Bone marrow (tissue), 2 donors: ENCODE data around the gene PSMD2.
A peak's percentile ranks its signal among the peaks of the same experiment; 100 is the strongest.

Experiments
- DNase-seq, 2 donors: peaks; one replicate each; lab custom pipeline; 2025; lab: John Stamatoyannopoulos, UW

The PSMD2 gene

DNA sequence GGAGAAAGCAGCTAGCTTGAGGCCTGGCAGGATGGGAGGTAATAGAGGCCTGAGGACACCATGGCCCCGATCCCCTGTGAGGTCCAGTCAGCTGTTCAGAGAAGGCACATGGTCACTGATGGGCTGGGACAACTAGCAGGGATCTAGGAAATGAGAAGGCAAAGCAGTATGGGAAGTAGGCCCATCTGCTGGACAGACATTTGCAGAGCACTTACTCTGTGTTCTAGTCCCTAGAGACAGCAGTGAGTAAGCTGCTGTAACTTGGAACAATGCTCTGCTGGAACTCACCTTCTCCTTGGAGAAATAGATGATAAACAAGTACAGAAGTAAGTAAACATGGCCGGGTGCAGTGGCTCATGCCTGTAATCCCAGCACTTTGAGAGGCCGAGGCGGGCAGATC lies 16.1 kb upstream of the PSMD2 start:
- DNase-seq = no peak

GRCh38 chr3:184283681-184284080 lies 15.4 kb upstream of the PSMD2 start:
- DNase-seq = no peak

- peak in 1 of 2 donors; percentile 17 for DNase-seq
These were observed 14.3 kb upstream of the PSMD2 start for GRCh38 chr3:184284696-184285095.

DNA sequence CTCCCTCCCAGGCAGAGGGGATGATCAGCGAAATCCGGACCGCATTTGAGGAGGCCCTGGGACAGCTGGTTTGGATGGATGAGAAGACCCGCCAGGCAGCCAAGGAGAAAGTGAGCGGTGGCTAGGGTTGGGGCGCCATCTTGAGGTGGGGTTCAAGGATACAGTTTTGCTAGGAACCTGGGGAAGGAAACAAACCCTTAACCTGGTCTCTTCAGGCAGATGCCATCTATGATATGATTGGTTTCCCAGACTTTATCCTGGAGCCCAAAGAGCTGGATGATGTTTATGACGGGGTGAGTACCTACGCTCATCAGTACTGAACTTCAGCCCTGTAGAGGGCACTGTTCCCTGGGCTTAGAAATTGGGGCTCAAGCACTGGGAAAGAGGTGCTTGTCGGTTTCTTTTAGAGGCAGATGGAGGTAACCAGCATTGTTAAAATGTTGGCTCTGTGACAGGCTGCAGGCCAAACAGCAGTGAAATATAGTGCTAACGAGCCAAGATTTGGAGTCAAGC lies 9.6 kb upstream of the PSMD2 start:
- DNase-seq = peak; percentile 18 to 49

DNA sequence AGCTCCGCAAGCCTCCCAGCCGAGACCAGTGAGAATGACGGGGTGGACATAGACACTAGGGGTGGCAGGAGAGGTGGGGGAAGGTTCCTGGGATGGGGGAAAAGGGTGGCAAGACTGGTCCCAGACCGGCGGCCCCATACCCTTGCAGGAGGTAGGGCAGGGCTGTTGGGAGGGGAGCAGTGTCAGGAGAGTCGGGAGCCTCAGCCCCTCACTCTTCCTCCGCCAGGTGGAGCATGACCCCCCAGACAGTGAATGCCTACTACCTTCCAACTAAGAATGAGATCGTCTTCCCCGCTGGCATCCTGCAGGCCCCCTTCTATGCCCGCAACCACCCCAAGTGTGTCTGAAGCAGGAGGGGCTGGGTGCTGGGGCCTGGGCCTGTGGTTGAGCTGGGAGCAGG lies 8.7 kb upstream of the PSMD2 start:
- DNase-seq = no peak

DNA sequence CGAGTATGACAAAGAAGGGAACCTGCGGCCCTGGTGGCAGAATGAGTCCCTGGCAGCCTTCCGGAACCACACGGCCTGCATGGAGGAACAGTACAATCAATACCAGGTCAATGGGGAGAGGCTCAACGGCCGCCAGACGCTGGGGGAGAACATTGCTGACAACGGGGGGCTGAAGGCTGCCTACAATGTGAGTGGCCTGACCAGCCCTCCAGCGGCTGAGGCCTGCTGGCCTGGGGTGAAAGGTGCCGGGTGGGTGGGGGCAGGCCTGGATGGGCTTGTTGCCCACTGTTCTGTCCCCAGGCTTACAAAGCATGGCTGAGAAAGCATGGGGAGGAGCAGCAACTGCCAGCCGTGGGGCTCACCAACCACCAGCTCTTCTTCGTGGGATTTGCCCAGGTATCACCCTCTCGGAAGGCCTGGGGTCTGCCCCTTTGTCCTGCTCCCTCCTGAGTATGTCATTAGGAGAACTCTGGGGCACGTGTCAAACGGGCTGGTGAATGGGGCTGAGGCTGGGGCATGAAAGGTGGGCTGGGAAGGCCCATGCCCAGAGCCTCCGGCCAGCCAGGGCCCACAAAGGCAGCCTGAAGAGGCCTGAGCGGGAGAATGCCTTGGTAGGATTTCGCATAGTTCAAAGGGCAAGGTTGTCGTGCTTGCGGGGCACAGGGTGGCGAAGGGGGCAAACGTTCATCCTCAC lies 7.8 kb upstream of the PSMD2 start:
- no peak for DNase-seq

DNA sequence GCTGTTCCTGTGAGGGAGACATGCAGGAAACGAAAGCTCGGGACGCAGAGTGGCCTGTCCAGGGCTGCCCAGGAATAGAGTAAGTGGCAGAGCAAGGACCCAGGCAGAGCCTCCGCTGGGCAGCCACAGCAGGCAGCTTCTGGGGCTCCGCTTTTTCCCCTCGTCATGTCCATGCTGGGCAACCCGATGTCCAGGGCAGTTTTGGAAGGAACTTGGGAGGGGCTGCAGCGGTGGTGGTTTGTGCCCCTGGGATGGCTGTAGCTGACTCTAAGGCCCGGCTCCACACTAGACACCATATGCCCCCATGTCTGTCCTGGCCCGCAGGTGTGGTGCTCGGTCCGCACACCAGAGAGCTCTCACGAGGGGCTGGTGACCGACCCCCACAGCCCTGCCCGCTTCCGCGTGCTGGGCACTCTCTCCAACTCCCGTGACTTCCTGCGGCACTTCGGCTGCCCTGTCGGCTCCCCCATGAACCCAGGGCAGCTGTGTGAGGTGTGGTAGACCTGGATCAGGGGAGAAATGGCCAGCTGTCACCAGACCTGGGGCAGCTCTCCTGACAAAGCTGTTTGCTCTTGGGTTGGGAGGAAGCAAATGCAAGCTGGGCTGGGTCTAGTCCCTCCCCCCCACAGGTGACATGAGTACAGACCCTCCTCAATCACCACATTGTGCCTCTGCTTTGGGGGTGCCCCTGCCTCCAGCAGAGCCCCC lies 7.1 kb upstream of the PSMD2 start:
- no peak for DNase-seq

DNA sequence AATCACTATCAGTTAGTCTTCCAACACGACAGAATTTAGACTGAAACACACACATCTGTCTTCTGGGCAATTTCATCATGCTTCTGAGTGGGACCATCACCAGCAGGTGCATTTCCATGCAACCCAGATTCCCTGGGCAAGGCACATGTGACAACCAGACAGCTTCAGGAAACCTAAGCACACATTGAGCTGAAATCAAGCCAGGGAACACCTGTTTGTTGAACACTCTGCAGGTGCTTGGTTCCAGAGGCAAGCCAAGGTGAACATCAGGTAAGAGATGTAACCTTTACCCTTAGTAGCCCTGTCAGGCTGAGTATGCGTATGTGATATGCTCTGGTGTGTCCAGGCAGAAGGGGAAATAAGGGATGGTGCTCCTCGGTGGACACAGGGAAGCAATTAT lies 3.3 kb upstream of the PSMD2 start:
- DNase-seq = no peak

GRCh38 chr3:184296616-184297015 lies 2.4 kb upstream of the PSMD2 start:
- DNase-seq = no peak

- no peak for DNase-seq
These were observed 692 bp downstream of the PSMD2 start for GRCh38 chr3:184299488-184300377.

DNA sequence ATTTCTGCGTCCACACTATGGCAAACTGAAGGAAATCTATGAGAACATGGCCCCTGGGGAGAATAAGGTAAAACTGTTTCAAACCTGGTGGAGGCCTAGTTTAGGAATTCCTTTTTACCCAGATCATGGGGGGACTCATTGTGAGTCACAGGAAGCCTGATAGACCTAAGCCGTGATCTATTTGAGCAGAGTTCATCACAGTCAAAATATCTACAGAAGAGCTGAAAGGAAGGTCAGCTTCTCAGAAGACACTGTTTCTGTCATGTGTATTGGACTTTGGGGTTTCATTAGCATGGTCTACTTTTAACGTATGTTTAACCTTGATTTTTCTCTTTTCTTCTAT lies 1.3 kb downstream of the PSMD2 start:
- no peak for DNase-seq

DNA sequence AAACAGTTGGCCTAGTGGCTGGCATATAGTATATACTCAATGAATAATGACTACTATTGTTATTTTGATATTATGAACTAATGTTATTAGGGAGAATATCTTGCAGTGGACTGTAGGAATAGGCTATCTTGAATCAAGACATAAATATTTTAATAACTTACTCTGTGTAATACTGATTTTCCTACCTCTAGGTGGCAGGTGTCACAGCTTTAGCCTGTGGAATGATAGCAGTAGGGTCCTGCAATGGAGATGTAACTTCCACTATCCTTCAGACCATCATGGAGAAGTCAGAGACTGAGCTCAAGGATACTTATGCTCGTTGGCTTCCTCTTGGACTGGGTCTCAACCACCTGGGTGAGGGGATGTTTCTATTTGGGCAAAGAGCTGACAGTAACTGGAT lies 6.5 kb downstream of the PSMD2 start:
- DNase-seq = no peak

- no peak for DNase-seq
These were observed 7.4 kb downstream of the PSMD2 start for GRCh38 chr3:184306341-184306972.

GRCh38 chr3:184307915-184308314 lies 8.9 kb downstream of the PSMD2 start:
- DNase-seq = no peak

- DNase-seq = no peak
These were observed 9.7 kb downstream of the PSMD2 start for GRCh38 chr3:184308744-184309143.

- no peak for DNase-seq
These were observed 12.6 kb downstream of the PSMD2 start for GRCh38 chr3:184311633-184312032.

- peak; percentile 68 to 86 for DNase-seq
These were observed 15.3 kb downstream of the PSMD2 start, which contains the start of gene EIF4G1 for GRCh38 chr3:184314363-184314699. Gene EIF4G1 (plus strand): TSS chr3:184314606. CDS start chr3:184315797, 1,191 bp downstream.

DNA sequence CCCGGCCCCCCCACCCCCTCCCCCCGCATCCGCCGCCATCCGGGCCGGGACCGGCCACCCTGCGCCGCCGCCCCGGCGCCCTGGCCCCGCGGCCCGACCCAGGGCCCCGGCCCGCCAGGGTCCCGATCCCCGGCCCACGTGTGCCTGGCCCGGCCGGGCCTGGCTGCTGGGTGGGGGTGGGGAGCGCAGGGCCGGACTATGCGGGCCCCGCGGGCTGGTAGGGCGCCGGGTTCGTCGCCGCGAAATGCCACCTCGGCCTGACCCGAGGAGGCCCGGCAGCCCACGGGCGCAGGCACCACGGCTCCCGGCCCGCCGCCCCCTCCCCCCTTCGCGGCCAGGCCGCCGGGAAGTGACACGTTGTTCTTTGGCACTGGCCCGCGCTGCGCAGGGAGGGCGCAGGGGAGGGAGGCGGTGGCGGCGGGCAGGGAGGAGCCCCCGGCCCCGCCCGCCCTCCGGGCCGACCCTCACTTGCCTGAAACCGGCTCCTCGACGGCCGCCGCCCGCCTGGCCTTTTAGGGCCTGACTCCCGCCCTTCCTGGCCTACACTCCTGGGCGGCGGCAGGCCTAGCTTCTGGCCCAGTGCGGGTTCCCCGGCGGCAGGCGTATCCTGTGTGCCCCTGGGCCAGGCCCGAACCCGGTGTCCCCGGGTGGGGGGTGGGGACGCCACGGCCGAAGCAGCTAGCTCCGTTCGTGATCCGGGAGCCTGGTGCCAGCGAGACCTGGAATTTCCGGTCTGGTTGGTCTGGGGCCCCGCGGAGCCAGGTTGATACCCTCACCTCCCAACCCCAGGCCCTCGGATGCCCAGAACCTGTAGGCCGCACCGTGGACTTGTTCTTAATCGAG lies 15.9 kb downstream of the PSMD2 start:
- peak; percentile 13 to 47 for DNase-seq

GRCh38 chr3:184315543-184315867 lies 16.5 kb downstream of the PSMD2 start:
- no peak for DNase-seq

DNA sequence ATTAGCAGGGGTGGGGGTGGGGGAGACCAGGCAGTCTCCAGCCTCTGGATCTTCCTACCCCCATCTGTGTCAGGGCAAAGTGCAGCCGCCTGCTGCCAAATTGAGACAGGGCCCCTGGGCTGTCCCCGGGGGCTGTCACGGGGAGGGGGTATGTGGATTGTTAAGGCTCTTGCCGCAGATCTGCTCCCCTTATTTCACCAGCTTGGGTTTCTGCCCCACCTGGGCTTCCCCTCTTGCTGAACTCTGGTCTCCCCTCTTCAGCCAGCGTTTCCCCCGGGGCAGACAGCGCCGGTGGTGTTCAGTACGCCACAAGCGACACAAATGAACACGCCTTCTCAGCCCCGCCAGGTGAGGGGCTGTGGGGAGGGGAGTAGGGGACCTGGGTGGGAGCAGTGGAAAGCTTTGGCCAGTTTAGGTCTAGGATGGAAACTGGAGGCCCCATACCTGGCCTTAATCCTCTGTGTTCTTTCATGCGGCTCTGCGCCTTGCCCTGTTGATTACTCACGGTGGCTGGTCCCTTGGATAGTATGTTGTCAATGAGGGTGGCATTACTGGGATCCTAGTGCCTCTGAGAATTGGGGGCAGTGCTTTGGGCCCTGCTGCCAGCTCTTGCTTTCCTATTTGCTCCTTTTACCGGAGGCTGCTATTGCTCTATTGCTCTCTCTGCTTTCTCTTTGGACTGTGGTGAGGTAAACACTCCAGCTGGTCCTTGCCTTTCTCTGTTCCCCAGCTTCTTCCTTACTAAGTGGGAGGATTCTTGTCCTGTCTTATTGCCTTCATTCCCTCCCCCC lies 17.0 kb downstream of the PSMD2 start:
- DNase-seq = no peak

- no peak for DNase-seq
These were observed 17.8 kb downstream of the PSMD2 start for GRCh38 chr3:184316792-184317191.
